Activated CD8-positive, alpha-beta memory T cell treated with anti-CD3 and anti-CD28 coated beads, Interleukin-2, amount 50 U/mL, for 1 hour (primary cell): Measurements from ENCODE around the gene SIX4.
"Not testable (repeated sequence)": the region's sequence is repeated elsewhere in the genome, so short reads cannot be mapped to it uniquely, and the experiment has no call there.

Source experiments
- DNase-seq: peaks from one replicate; pipeline ENCODE4 v3.0.0-alpha.2; 2020; ENCODE audit errors: extremely low read depth

The SIX4 gene

GRCh38 chr14:60723907-60724618 lies at the start of gene SIX4:
Gene SIX4 (minus strand): TSS chr14:60724351. CDS start chr14:60724074, 277 bp downstream.
- DNase-seq = no peak

GRCh38 chr14:60773558-60773957 lies 49.4 kb upstream of the SIX4 start:
- no peak for DNase-seq

GRCh38 chr14:60771117-60771516 lies 47.0 kb upstream of the SIX4 start:
- no peak for DNase-seq

GRCh38 chr14:60768602-60769001 lies 44.5 kb upstream of the SIX4 start:
- DNase-seq = no peak

GRCh38 chr14:60760644-60761364 lies 36.7 kb upstream of the SIX4 start:
- no peak for DNase-seq

GRCh38 chr14:60760209-60760608 lies 36.1 kb upstream of the SIX4 start:
- DNase-seq = no peak

GRCh38 chr14:60758885-60759284 lies 34.7 kb upstream of the SIX4 start:
- DNase-seq = no peak

- no peak for DNase-seq
Observed at GRCh38 chr14:60757567-60758002, 33.4 kb upstream of the SIX4 start.

- DNase-seq = no peak
Observed at GRCh38 chr14:60756847-60757246, 32.7 kb upstream of the SIX4 start.

- DNase-seq = peak; percentile 45
Observed at GRCh38 chr14:60753264-60754119, 29.3 kb upstream of the SIX4 start.

- DNase-seq = no peak
Observed at GRCh38 chr14:60744566-60744965, 20.4 kb upstream of the SIX4 start.

- DNase-seq = no peak
Observed at GRCh38 chr14:60738843-60739508, 14.8 kb upstream of the SIX4 start.

- no peak for DNase-seq
Observed at GRCh38 chr14:60736494-60736893, 12.3 kb upstream of the SIX4 start.

GRCh38 chr14:60735416-60735815 lies 11.3 kb upstream of the SIX4 start:
- no peak for DNase-seq

GRCh38 chr14:60734465-60735242 lies 10.5 kb upstream of the SIX4 start, which contains the start of gene MNAT1:
Gene MNAT1 (plus strand): TSS chr14:60734761. CDS start chr14:60734863, 102 bp downstream.
- peak; percentile 58 for DNase-seq

GRCh38 chr14:60732840-60733483 lies 8.8 kb upstream of the SIX4 start:
- DNase-seq = no peak

GRCh38 chr14:60731291-60731690 lies 7.1 kb upstream of the SIX4 start:
- not testable (repeated sequence) for DNase-seq

GRCh38 chr14:60723116-60723906 lies 840 bp downstream of the SIX4 start:
- no peak for DNase-seq

GRCh38 chr14:60722357-60723115 lies 1.6 kb downstream of the SIX4 start:
- DNase-seq = no peak
